Activated naive CD4-positive, alpha-beta T cell treated with anti-CD3 and anti-CD28 coated beads, Interleukin-2, amount 10 ng/mL, durations not matched to agents 7 days and 5 days (primary cell): ENCODE measurements around the gene DRGX.

Experiments
- CTCF ChIA-PET: fragments of 350-600 bp; sonication (Branson Sonifier 250); formaldehyde crosslinking; loops from one replicate; lab custom pipeline; 2021; ENCODE audit warnings: antibody characterized with exemption; lab: Charles Lee
- DNase-seq: peaks from one replicate; pipeline ENCODE4 v3.0.0-alpha.2; 2020
- H3K27ac Mint-ChIP-seq: one replicate; pipeline ENCODE4 v1.8.0; 2021; ENCODE audit warnings: mild to moderate bottlenecking, moderate library complexity, mixed read lengths
- H3K27me3 Mint-ChIP-seq: one replicate; pipeline ENCODE4 v1.8.0; 2021; ENCODE audit warnings: mild to moderate bottlenecking, mixed read lengths
- H3K36me3 Mint-ChIP-seq: one replicate; pipeline ENCODE4 v1.8.0; 2021; ENCODE audit warnings: mixed read lengths
- H3K4me1 Mint-ChIP-seq: one replicate; pipeline ENCODE4 v1.8.0; 2021; ENCODE audit warnings: mixed read lengths
- H3K4me3 Mint-ChIP-seq: one replicate; pipeline ENCODE4 v1.8.0; 2021; ENCODE audit warnings: mild to moderate bottlenecking, moderate library complexity, mixed read lengths
- H3K9me3 Mint-ChIP-seq: one replicate; pipeline ENCODE4 v1.8.0; 2021; ENCODE audit warnings: mixed read lengths

DRGX gene

GRCh38 chr10:49356944-49357343 is 38.9 kb downstream of the DRGX start:
- Mint-ChIP-seq H3K27me3 (peaks cover 6% of the 10 kb centered on the region), H3K4me3 (no peak overlapping the region), H3K4me1 (no peaks in the 10 kb centered on the region), H3K36me3 (no peaks in the 10 kb centered on the region), H3K27ac (no peak overlapping the region), H3K9me3 (no peaks in the 10 kb centered on the region)
- DNase-seq, result no peak
- CTCF ChIA-PET, result no interaction called here

- Mint-ChIP-seq H3K9me3 (no peaks in the 10 kb centered on the region), H3K4me1 (no peaks in the 10 kb centered on the region), H3K27ac (no peak overlapping the region), H3K4me3 (no peak overlapping the region), H3K27me3 (peaks cover 9% of the 10 kb centered on the region), H3K36me3 (no peaks in the 10 kb centered on the region)
- no peak for DNase-seq
- CTCF ChIA-PET, result no interaction called here
These were observed 39.7 kb downstream of the DRGX start for GRCh38 chr10:49356181-49356580.

GRCh38 chr10:49355221-49355620 is 40.7 kb downstream of the DRGX start:
- DNase-seq, result no peak
- Mint-ChIP-seq H3K9me3 (peaks cover under 1% of the 10 kb centered on the region), H3K4me1 (no peaks in the 10 kb centered on the region), H3K4me3 (no peak overlapping the region), H3K36me3 (no peaks in the 10 kb centered on the region), H3K27ac (no peak overlapping the region), H3K27me3 (peaks cover 10% of the 10 kb centered on the region)
- CTCF ChIA-PET, result no interaction called here

GRCh38 chr10:49354593-49354992 is 41.3 kb downstream of the DRGX start:
- no peak for DNase-seq
- Mint-ChIP-seq H3K36me3 (no peaks in the 10 kb centered on the region), H3K4me1 (no peaks in the 10 kb centered on the region), H3K9me3 (peaks cover 4% of the 10 kb centered on the region), H3K27me3 (peaks cover 10% of the 10 kb centered on the region), H3K4me3 (no peak overlapping the region), H3K27ac (no peak overlapping the region)
- CTCF ChIA-PET, result no interaction called here

- H3K27me3 Mint-ChIP-seq, result peaks cover 10% of the 10 kb centered on the region
- no peaks in the 10 kb centered on the region for H3K4me1 Mint-ChIP-seq
- H3K27ac Mint-ChIP-seq, result no peak overlapping the region
- no peak for DNase-seq
- H3K9me3 Mint-ChIP-seq, result peaks cover 4% of the 10 kb centered on the region
- no peak overlapping the region for H3K4me3 Mint-ChIP-seq
- no peaks in the 10 kb centered on the region for H3K36me3 Mint-ChIP-seq
- CTCF ChIA-PET, result no interaction called here
These were observed 41.9 kb downstream of the DRGX start for GRCh38 chr10:49353895-49354566.

- H3K4me1 Mint-ChIP-seq, result no peaks in the 10 kb centered on the region
- peaks cover 10% of the 10 kb centered on the region for H3K27me3 Mint-ChIP-seq
- DNase-seq, result no peak
- CTCF ChIA-PET, result no interaction called here
- peaks cover 4% of the 10 kb centered on the region for H3K9me3 Mint-ChIP-seq
- H3K36me3 Mint-ChIP-seq, result no peaks in the 10 kb centered on the region
- no peak overlapping the region for H3K4me3 Mint-ChIP-seq
- H3K27ac Mint-ChIP-seq, result no peak overlapping the region
These were observed 42.6 kb downstream of the DRGX start for GRCh38 chr10:49353026-49353894.

- Mint-ChIP-seq H3K36me3 (no peaks in the 10 kb centered on the region), H3K4me1 (no peaks in the 10 kb centered on the region), H3K9me3 (peaks cover 4% of the 10 kb centered on the region), H3K27ac (no peak overlapping the region), H3K27me3 (peaks cover 10% of the 10 kb centered on the region), H3K4me3 (no peak overlapping the region)
- CTCF ChIA-PET, result no interaction called here
- no peak for DNase-seq
These were observed 43.6 kb downstream of the DRGX start for GRCh38 chr10:49352323-49352722.

GRCh38 chr10:49351669-49352068 is 44.2 kb downstream of the DRGX start:
- Mint-ChIP-seq H3K4me1 (no peaks in the 10 kb centered on the region), H3K4me3 (no peak overlapping the region), H3K27ac (no peak overlapping the region), H3K9me3 (peaks cover 4% of the 10 kb centered on the region), H3K36me3 (no peaks in the 10 kb centered on the region), H3K27me3 (peaks cover 10% of the 10 kb centered on the region)
- DNase-seq, result no peak
- CTCF ChIA-PET, result no interaction called here

- no peak overlapping the region for H3K4me3 Mint-ChIP-seq
- H3K9me3 Mint-ChIP-seq, result peaks cover 4% of the 10 kb centered on the region
- DNase-seq, result no peak
- H3K36me3 Mint-ChIP-seq, result no peaks in the 10 kb centered on the region
- H3K27me3 Mint-ChIP-seq, result peaks cover 10% of the 10 kb centered on the region
- H3K27ac Mint-ChIP-seq, result no peak overlapping the region
- CTCF ChIA-PET, result no interaction called here
- H3K4me1 Mint-ChIP-seq, result no peaks in the 10 kb centered on the region
These were observed 44.9 kb downstream of the DRGX start for GRCh38 chr10:49350846-49351532.

- DNase-seq, result no peak
- peaks cover 6% of the 10 kb centered on the region for H3K27me3 Mint-ChIP-seq
- H3K4me3 Mint-ChIP-seq, result no peak overlapping the region
- no peaks in the 10 kb centered on the region for H3K36me3 Mint-ChIP-seq
- H3K27ac Mint-ChIP-seq, result no peak overlapping the region
- no peaks in the 10 kb centered on the region for H3K4me1 Mint-ChIP-seq
- H3K9me3 Mint-ChIP-seq, result peaks cover 4% of the 10 kb centered on the region
- CTCF ChIA-PET, result no interaction called here
These were observed 45.8 kb downstream of the DRGX start for GRCh38 chr10:49350138-49350537.

- H3K4me3 Mint-ChIP-seq, result no peak overlapping the region
- H3K36me3 Mint-ChIP-seq, result no peaks in the 10 kb centered on the region
- H3K9me3 Mint-ChIP-seq, result peaks cover 4% of the 10 kb centered on the region
- peaks cover 6% of the 10 kb centered on the region for H3K27me3 Mint-ChIP-seq
- no peak overlapping the region for H3K27ac Mint-ChIP-seq
- CTCF ChIA-PET, result no interaction called here
- no peak for DNase-seq
- H3K4me1 Mint-ChIP-seq, result no peaks in the 10 kb centered on the region
These were observed 46.5 kb downstream of the DRGX start for GRCh38 chr10:49349390-49349789.

- DNase-seq, result no peak
- CTCF ChIA-PET, result no interaction called here
- no peak overlapping the region for H3K27ac Mint-ChIP-seq
- peaks cover 4% of the 10 kb centered on the region for H3K9me3 Mint-ChIP-seq
- H3K36me3 Mint-ChIP-seq, result no peaks in the 10 kb centered on the region
- H3K4me3 Mint-ChIP-seq, result no peak overlapping the region
- peaks cover 6% of the 10 kb centered on the region for H3K27me3 Mint-ChIP-seq
- no peaks in the 10 kb centered on the region for H3K4me1 Mint-ChIP-seq
These were observed 47.3 kb downstream of the DRGX start for GRCh38 chr10:49348593-49348992.

GRCh38 chr10:49347827-49348226 is 48.1 kb downstream of the DRGX start:
- CTCF ChIA-PET, result no interaction called here
- Mint-ChIP-seq H3K9me3 (peaks cover 4% of the 10 kb centered on the region), H3K36me3 (no peaks in the 10 kb centered on the region), H3K4me1 (no peaks in the 10 kb centered on the region), H3K27ac (no peak overlapping the region), H3K27me3 (peaks cover 10% of the 10 kb centered on the region), H3K4me3 (no peak overlapping the region)
- no peak for DNase-seq

- Mint-ChIP-seq H3K4me3 (no peak overlapping the region), H3K9me3 (peaks cover 4% of the 10 kb centered on the region), H3K4me1 (no peaks in the 10 kb centered on the region), H3K36me3 (no peaks in the 10 kb centered on the region), H3K27me3 (peaks cover 12% of the 10 kb centered on the region), H3K27ac (no peak overlapping the region)
- CTCF ChIA-PET, result no interaction called here
- DNase-seq, result no peak
These were observed 48.5 kb downstream of the DRGX start for GRCh38 chr10:49347342-49347741.
